Sciatic nerve (tissue), 2 donors: Measurements from ENCODE around the gene FAM204A. TPM values are rescaled to one million over a fixed set of nuclear protein-coding genes. Genes with fewer than 3 reads are reported as not detected.

Source experiments
- ATAC-seq: fragments of 200-7000 bp; cut with Tn5 transposase; one replicate; pipeline ENCODE4 v1.9.1; 2020; ENCODE audit warnings: mild to moderate bottlenecking, moderate library complexity
- DNase-seq: peaks from one replicate; pipeline ENCODE4 v3.0.0-alpha.2; 2020; ENCODE audit warnings: low spot score
- intact Hi-C: fragments of 100-400 bp; cut with DNase I; formaldehyde crosslinking; loops from one replicate; pipeline ENCODE4 v1.14.2; 2022
- total RNA-seq: library from RNA; stranded (reverse); fragmentation: NEBNext Ultra II Directional; extraction: Animal tissue kit (Norgen Biotek cat#: 25700); gene quantifications from one replicate; pipeline ENCODE4 v1.2.1, GENCODE V29; 2021
- donor health status: DM: no; HTN: no; CAD: no.
- donor health status: DM: no; HTN: no; CAD: no.

The FAM204A gene
- total RNA-seq = 79.3 TPM

DNA sequence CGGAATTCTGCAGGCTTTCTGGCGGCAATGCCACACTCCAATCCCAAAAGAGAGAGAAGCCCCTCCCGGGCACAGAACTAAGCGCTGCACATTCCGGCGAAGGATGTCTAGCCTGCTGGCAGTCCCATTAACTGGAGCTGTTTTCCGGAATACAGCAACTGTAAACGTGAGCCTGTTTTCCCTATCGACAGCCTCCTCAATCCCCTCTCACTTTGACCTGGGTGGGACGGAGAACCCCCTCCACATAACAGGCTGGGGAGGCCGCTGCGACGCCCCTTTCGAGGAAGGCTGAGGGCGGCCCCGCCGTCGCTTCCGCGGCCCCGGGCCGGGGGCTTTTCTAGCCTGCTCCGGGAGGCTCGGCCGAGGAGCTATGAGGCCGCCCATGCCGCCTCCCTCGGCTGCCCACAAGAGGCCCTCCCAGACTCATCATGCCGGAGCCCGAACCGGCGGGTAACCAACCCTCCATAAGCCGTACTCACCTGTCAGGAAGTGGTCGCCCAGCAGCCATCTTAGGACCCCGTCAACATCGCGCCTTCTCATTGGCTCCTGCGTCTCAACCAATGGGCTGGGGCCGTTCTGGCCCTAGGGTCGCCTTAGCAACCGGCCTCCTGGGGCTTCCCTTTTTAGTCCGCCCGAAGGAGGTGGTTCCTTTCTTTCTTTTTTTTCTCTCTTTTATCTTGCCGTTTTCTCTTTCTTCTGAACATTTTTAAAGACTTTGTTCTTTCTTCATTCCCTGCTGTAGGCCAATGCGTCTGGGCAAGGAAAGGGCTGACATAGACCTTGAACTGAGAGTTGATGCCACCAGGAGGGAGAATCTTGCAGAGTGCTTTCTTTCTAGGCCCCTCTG, at the start of gene FAM204A:
Gene FAM204A, minus strand, starts transcription at position 534 of the 847 bp plus-strand sequence. CDS start 5,909 bp downstream, outside the sequence.
- intact Hi-C loops = no loop called here
- DNase-seq (peak; percentile 97), ATAC-seq (peak; percentile 100)

DNA sequence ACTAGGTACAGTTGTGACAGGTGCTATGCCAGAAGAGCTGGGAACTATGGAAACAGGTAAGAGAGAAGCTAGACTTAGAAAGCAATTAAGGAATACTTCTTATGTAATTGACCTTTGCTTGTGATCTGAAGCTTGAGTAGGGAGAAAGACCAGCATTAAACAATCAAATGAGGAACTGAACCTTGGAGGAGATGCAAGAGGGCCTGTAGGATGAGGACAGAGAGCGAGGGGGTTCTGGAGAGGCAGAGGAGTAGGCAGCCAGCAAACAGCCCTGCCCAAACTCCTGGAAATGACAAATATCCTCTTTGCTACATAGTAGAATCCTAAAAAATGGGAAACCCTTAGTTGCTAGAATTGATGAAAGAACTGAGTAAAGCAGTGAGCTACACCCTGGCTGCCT, 41.6 kb upstream of the FAM204A start:
- intact Hi-C loops = no loop called here
- ATAC-seq (no peak), DNase-seq (no peak)

DNA sequence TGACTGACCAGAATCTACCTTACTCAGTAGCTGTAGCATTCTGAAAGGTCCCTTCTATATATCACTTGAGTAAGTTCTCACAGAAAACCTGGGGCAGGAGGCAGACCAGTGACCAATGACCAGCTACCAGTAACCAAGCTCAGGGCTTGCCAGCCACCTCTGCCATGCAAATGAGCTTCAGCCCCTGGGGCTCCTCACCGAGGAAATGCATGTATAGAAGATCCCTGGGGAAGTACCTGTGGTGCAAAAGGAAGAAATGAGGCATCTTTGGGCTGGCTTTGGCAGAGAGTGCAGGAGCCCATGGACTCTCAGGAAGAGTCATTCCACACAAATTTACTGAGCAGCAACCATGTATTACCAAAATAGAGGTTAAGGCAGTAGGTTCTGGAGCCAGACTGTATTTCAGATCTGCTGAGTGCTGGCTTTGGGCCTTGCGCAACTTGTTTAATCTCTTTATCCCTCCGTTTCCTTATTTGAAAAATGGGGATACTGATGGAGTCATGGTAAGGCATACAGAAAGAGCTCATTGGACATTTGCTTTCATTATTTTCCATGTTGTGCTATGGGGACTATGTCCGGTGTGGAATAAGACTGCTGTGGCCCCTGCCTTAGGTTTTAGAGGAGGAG, 41.1 kb upstream of the FAM204A start:
- ATAC-seq = no peak
- intact Hi-C loops = no loop called here
- no peak for DNase-seq

DNA sequence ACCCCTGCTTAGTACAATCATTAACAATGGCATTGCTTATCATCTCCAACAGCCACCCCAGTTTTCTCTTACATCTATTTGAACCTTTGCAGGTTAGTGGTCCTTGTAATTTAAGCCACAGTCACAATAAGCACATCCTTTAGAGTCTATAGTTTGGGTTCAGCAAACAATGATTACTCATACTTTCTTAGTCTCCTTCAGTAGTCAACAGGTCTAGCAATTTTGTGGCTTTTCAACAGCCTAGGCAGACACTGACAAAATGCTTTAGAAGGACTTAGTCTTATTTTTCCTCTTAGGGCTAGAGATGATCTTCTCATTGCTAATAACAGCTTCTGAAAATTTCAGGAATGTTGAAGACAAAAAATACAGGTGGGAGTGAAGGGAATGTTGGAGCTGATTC, 32.3 kb upstream of the FAM204A start:
- DNase-seq (no peak), ATAC-seq (no peak)
- intact Hi-C loops = no loop called here

DNA sequence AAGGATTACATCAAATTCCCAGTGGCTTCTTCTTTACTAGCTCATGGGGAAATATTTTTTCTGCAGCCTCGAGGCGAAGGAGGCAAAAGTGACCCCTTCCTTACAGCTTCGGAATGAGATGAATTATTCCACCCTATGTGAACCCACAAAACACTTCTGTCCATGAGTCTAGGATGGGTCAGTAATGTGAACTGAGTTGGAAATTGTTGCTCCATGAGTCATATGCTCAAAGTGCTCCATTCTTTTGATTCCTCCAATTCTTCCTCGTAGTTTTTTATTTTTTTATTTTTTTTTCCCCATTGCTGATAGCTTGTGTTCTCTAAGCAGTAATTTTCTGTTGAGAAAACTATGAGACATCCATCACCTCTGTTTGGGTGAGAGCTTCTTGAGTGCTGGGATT, 31.7 kb upstream of the FAM204A start:
- ATAC-seq (no peak), DNase-seq (no peak)
- intact Hi-C loops = no loop called here

DNA sequence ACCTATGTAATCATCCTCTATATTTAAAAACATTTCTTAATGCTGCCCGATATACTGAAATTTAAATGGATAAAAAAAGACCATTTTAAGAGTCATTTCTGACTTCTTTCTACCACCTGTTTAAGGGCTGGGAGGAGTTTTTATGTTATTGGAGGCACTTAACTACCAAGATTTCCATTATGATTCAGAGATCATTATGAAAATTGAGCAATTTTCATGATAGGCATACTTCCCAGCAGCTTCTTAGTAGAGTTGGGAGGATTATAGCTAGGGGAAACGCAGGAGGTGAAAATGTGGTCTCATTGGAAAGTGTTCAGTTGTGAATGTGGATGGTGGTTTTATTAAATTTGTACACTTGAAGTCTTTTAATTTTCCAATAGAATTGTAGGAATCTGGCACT, 28.4 kb upstream of the FAM204A start:
- intact Hi-C loops = no loop called here
- ATAC-seq = no peak
- no peak for DNase-seq

DNA sequence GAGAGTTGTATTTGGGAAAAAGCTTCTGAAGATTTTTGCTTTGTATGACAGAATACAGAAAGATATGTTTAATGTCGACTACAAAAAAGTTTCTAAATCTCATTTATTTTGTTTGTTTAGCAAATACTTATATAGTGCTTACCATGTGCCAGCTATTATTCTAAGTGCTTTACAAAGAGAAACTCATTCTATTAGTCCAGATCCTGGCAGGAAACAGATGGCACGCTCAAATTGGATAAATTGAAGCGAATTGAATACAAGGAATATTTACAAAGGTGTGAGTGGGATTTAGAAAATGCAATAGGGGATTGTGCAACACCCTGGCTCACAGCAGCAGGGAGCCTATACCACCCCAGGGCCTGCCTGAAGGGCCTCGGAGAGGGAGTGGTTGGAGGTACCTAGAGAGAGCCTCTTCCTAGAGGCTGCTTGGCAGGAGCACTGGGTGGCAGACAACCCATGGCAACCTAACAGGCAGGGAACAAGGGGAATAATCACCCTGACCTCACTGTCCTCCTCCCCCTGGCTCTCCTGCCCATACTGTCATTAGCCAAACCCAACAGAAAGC, 27.6 kb upstream of the FAM204A start:
- no peak for ATAC-seq
- DNase-seq = no peak
- intact Hi-C loops = loop anchor here (5.0 kb wide), 1 partner anchor 933 kb away; no protein-coding TSS in a partner anchor

DNA sequence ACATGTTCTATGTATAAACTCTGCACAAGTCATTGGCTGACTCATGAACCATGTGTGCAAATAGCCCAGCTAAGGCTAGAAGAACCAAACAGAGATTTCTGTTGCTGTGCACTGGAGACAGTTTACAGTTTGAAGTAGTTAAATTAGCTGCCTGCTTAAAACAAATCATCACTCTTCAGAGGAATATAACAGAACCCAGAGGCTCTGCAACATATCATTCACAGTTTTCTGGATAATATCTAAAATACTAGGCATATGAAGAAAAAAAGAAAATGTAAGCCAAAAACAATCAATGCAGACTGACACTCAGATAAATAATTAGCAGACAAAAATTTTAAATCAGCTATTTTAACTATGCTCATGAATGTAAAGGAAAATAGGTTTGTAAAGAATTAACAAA, 23.6 kb upstream of the FAM204A start:
- ATAC-seq = no peak
- intact Hi-C loops = loop anchor here (5.0 kb wide), 1 partner anchor 937 kb away; no protein-coding TSS in a partner anchor
- no peak for DNase-seq

DNA sequence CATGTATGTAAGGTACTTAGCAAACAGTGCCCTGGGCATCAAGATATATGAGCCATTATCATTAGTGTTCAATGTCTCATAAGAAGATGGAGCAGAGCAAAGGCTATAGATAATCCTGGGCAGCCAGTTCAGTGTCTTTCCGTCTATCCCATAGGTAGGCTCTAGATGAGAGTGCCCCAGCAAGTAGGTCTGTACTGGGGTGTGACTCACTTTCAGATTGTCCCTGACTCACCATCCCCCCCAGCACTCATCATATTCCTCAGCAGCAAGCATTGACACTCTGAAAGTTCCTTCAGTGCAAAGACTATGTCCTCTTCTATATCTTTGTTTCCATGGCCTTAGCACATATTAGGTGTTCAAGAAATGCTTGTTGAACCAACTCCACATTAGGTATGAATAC, 20.0 kb upstream of the FAM204A start:
- intact Hi-C loops = no loop called here
- DNase-seq (no peak), ATAC-seq (no peak)

DNA sequence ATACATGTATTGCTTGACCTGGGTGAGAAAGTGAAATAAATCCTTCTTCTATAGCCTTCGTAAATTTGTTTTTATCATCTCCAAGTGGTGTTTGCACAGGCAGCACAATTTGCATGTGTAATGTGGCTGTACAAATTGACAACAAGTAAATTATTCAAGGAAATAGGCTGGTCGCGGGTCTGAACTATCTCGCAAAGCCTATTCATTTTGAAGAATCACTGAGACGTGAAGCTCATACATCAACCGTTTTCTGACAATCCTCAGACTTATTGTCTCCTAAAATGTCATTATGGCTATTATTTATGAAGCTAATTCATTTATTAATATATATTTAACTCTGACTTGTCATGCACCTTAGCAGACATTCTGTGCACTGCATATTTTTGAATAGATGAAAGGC, 16.2 kb upstream of the FAM204A start:
- DNase-seq (no peak), ATAC-seq (no peak)

DNA sequence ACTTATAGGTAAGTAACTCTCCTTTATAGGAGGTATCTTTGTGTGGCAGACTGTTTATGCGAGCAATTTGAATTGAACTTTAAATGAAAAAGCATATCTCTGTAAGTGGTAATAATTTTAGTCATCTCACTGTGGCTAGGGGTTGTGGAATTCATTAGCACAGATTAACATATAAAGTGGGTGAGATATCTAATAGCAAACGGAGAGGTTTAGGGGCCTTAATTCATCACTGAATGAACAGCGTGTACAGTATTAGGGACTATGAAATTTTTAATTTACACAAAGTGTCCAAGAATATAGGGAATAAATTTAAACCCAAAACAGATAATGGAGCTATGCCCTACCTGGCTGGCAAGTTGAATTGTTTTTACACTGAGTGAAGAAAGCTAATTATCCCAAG, 15.7 kb upstream of the FAM204A start:
- DNase-seq (no peak), ATAC-seq (no peak)
- intact Hi-C loops = no loop called here

More for the DNA sequence above, 16.2 kb upstream of the FAM204A start:
- intact Hi-C loops = no loop called here

DNA sequence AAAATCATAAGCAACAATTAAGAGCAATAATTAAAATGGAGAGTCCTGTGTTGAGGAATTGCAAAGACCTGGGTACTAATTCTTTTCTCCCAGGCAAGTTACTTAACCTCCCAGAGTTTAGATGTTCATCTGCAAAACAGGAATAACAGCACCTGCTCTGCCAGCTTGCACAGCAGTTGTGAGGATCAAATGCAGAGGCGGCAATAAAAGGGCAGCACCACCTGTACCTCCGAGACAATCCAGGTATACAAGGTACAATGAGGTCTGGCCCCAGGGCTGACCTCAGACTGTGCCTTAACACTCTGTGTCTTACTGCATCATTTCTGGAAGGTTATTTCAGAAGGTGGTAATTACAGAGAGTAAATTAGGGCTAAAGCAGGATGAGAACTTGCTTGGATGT, 14.5 kb upstream of the FAM204A start:
- DNase-seq (no peak), ATAC-seq (no peak)
- intact Hi-C loops = no loop called here

DNA sequence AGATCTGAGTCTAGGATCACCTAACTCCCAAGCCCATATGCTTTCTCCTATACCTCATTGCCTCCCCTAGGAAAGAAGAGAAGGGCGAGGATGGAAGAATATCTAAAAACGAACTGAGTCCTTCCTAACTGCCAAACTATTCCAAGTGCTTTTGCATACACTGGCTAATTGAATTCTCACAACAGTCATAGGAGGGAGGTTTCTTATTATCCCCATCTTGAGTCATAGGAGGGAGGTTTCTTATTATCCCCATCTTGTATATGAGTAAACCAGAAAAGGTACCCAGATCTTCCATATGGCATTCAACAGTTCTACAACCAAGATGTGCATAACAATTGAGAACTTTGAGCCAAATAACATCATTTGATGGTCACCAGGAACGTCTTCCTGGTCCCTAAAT, 13.1 kb upstream of the FAM204A start:
- ATAC-seq (no peak), DNase-seq (no peak)
- intact Hi-C loops = no loop called here

DNA sequence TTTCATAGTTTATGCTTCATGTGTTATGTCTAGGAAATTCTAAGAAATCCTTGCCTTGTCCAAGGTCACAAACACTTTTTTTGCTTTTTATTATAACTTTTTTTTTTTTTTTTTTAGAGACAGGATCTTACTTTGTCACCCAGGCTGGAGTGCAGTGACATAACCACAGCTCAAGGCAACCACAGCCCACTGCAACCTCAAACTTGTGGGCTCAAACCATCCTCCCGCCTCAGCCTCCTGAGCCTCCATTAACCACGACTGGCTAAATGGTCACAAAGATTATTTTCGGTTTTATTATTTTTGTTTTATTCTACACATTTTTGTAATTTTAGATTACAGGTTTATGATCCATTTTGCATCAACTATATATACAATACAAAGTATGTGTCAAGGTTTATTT, 7.1 kb upstream of the FAM204A start:
- DNase-seq (no peak), ATAC-seq (no peak)
- intact Hi-C loops = no loop called here

DNA sequence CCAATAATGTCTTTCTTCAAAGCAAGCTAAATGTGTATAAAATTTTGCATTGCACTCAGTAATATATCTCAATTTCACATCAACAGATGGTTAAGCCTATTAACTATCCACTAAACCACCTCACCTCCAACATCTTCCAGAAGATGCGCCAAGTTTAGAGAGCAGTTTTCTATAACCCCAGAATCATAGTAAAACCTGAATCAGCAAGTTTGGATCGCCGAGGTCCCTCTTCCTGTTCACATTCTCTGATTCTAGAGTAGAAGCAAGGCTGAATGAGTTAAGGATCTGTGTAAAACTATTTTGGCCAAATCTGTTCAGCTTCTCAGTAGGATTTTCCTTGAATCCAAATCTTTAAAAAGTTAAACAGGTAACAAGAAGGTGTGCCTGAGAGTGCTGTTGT, 1.4 kb upstream of the FAM204A start:
- DNase-seq (no peak), ATAC-seq (no peak)
- intact Hi-C loops = no loop called here

DNA sequence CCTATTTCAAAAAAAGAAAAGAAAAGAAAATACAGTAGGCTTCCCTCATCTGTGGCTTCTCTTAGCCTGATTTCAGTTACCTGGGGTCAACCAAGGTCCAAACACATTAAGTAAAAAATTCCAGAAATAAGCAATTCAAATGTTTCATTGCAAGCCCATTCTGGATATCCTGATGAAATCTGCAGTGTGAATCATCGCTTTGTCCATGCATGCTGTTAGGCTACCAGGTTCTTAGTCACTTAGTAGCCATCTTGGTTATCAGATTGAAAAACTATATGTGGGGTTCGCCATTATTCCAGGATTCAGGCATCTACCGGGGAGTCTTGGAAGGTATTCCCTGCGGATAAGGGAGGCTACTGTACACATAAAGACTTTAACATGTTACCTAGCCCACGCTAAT, 991 bp upstream of the FAM204A start:
- intact Hi-C loops = no loop called here
- ATAC-seq = no peak

DNA sequence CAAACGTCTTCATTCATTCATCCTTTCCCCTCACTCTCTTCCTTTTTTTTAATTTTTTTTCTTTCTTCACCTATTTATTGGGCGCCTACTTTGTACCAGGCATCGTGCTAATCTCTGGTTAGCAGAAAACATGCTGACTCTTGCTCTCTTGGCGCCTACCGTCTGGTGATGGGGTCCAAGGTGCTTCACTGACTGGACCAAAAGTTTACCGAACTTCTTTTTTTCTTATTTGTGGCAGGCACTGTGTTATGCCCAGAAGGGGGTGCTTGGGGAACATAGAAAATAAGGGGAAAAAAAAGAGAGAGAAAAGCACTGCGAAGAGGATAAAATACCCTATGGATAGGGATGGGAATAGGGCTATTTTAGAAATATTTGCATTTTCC, 505 bp upstream of the FAM204A start:
- DNase-seq = no peak
- peak; percentile 11 for ATAC-seq
- intact Hi-C loops = no loop called here

More for the DNA sequence above, 991 bp upstream of the FAM204A start:
- DNase-seq = no peak

DNA sequence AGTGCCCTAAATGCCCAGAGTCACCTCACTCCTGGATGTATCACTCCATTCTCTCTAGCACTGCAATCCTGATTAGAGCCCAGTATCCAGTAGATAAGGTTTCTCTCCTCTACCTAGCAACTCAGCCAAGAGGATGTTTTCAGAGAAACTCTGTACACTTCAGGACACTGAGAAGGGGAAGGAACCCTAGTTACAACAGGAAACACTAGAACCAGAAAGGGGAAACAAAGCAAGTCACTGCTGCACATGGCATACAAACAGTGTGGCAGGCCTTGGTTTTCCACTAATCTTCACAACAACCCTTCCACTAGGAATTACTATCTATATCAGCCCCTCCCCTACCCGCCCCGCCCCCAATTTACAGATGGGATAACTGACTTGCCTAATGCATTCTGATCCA, 1.6 kb downstream of the FAM204A start:
- ATAC-seq (no peak), DNase-seq (no peak)
- intact Hi-C loops = no loop called here

DNA sequence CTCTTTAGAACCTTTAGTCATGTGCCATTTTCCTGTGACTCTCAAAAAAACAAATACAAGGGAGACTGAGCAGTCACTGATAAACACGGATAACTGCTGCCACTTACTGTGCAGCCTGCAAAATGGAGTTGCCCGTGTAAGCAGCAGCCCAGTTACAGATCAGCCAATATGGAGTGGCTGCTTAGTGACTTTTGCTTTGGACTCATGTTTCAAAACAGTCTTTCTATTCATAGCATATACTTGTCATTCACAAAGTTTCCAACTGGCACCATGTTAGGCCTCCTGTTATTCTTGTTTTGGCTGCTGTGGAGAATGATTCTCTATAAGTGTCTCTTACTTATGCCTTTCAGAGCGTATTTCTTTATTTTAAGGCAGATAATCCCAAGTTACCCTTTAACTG, 3.0 kb downstream of the FAM204A start:
- intact Hi-C loops = no loop called here
- ATAC-seq = no peak
- DNase-seq = no peak

DNA sequence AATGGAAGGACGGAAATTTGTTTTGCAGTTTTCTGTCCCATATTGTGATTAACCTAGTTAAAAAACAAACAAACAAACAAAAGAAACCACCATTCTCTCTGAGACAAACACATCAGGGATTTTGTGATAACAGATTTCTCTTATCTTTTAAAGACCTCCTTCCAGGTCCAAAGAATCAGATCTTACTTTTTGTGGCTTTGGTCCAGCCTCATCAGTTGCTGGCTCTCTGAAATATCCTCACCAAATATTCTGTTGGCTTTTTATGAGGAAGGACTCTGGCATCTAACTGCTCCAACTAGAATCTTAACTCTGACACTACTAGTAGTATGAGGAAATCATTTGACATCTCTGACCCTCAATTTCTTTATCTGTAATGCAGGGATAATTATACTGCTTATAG, 4.8 kb downstream of the FAM204A start:
- ATAC-seq (no peak), DNase-seq (no peak)
- intact Hi-C loops = no loop called here
